ENCODE results near the gene EPHA10.
"Not testable (repeated sequence)": the region's sequence is repeated elsewhere in the genome, so short reads cannot be mapped to it uniquely, and the experiment has no call there.

EPHA10 gene

GRCh38 chr1:37797750-37798345 is 32.9 kb upstream of the EPHA10 start:
- peaks cover 28% of the 10 kb centered on the region for H3K27me3 ChIP-seq (ENCODE audit: insufficient read depth, low read length)
- WGBS = 96% methylated on average over 3 of the region's 3 CpGs
- H3K4me3 ChIP-seq (ENCODE audit: low read length) = no peak overlapping the region
- H3K9ac ChIP-seq (ENCODE audit: low read depth, low read length) = no peak overlapping the region
- peaks cover 5% of the 10 kb centered on the region for H3K4me1 ChIP-seq (ENCODE audit: insufficient read depth, low read length)
- H3K27ac ChIP-seq (ENCODE audit: low read depth, low read length) = no peak overlapping the region
- H3K9me3 ChIP-seq (ENCODE audit: insufficient read depth, low read depth, low read length) = no peaks in the 10 kb centered on the region
- H3K36me3 ChIP-seq (ENCODE audit: insufficient read depth, low read length) = peaks cover 31% of the 10 kb centered on the region

GRCh38 chr1:37795340-37796125 is 30.6 kb upstream of the EPHA10 start:
- no peak overlapping the region for H3K27ac ChIP-seq (ENCODE audit: low read depth, low read length)
- peaks cover 5% of the 10 kb centered on the region for H3K4me1 ChIP-seq (ENCODE audit: insufficient read depth, low read length)
- H3K9ac ChIP-seq (ENCODE audit: low read depth, low read length) = no peak overlapping the region
- H3K9me3 ChIP-seq (ENCODE audit: insufficient read depth, low read depth, low read length) = no peaks in the 10 kb centered on the region
- WGBS = 27% methylated on average over 22 of the region's 22 CpGs
- H3K36me3 ChIP-seq (ENCODE audit: insufficient read depth, low read length) = peaks cover 14% of the 10 kb centered on the region
- peaks cover 50% of the 10 kb centered on the region for H3K27me3 ChIP-seq (ENCODE audit: insufficient read depth, low read length)
- H3K4me3 ChIP-seq (ENCODE audit: low read length) = peak overlapping the region; percentile 73

- H3K9ac ChIP-seq (ENCODE audit: low read depth, low read length) = no peak overlapping the region
- no peaks in the 10 kb centered on the region for H3K9me3 ChIP-seq (ENCODE audit: insufficient read depth, low read depth, low read length)
- peaks cover 59% of the 10 kb centered on the region for H3K27me3 ChIP-seq (ENCODE audit: insufficient read depth, low read length)
- H3K4me3 ChIP-seq (ENCODE audit: low read length) = peak overlapping the region; percentile 73
- peaks cover 7% of the 10 kb centered on the region; the same call in 1 of the 2 replicates for H3K36me3 ChIP-seq (ENCODE audit: insufficient read depth, low read length)
- 14% methylated on average over 59 of the region's 59 CpGs for WGBS
- no peak overlapping the region for H3K27ac ChIP-seq (ENCODE audit: low read depth, low read length)
- H3K4me1 ChIP-seq (ENCODE audit: insufficient read depth, low read length) = peaks cover 5% of the 10 kb centered on the region
Measured at GRCh38 chr1:37794372-37795339, 29.7 kb upstream of the EPHA10 start.

- Histone ChIP-seq H3K27ac (ENCODE audit: low read depth, low read length) (no peak within 1 kb of the TSS), H3K36me3 (ENCODE audit: insufficient read depth, low read length) (no peaks in the 10 kb centered on the region), H3K4me3 (ENCODE audit: low read length) (peak within 1 kb of the TSS; percentile 73), H3K27me3 (ENCODE audit: insufficient read depth, low read length) (peaks cover 66% of the 10 kb centered on the region), H3K4me1 (ENCODE audit: insufficient read depth, low read length) (peaks cover 5% of the 10 kb centered on the region), H3K9me3 (ENCODE audit: insufficient read depth, low read depth, low read length) (no peaks in the 10 kb centered on the region), H3K9ac (ENCODE audit: low read depth, low read length) (peak within 1 kb of the TSS; percentile 77)
- WGBS = under 1% methylated on average over 80 of the region's 82 CpGs
Measured at GRCh38 chr1:37793773-37794371, 29.0 kb upstream of the EPHA10 start, which contains the start of gene MANEAL. TSS of gene MANEAL (plus strand) at chr1:37793847. CDS start at chr1:37794183, 336 bp downstream.

- no peak overlapping the region for H3K9ac ChIP-seq (ENCODE audit: low read depth, low read length)
- H3K9me3 ChIP-seq (ENCODE audit: insufficient read depth, low read depth, low read length) = no peaks in the 10 kb centered on the region
- no peak overlapping the region for H3K27ac ChIP-seq (ENCODE audit: low read depth, low read length)
- H3K27me3 ChIP-seq (ENCODE audit: insufficient read depth, low read length) = peaks cover 66% of the 10 kb centered on the region
- peak overlapping the region; percentile 73 for H3K4me3 ChIP-seq (ENCODE audit: low read length)
- H3K36me3 ChIP-seq (ENCODE audit: insufficient read depth, low read length) = no peaks in the 10 kb centered on the region
- 34% methylated on average over 36 of the region's 36 CpGs for WGBS
- peaks cover 5% of the 10 kb centered on the region for H3K4me1 ChIP-seq (ENCODE audit: insufficient read depth, low read length)
Measured at GRCh38 chr1:37792943-37793686, 28.2 kb upstream of the EPHA10 start.

GRCh38 chr1:37782491-37782890 is 17.6 kb upstream of the EPHA10 start:
- Histone ChIP-seq H3K36me3 (ENCODE audit: insufficient read depth, low read length) (no peaks in the 10 kb centered on the region), H3K4me1 (ENCODE audit: insufficient read depth, low read length) (no peaks in the 10 kb centered on the region), H3K4me3 (ENCODE audit: low read length) (no peak overlapping the region), H3K9ac (ENCODE audit: low read depth, low read length) (no peak overlapping the region), H3K9me3 (ENCODE audit: insufficient read depth, low read depth, low read length) (no peaks in the 10 kb centered on the region), H3K27me3 (ENCODE audit: insufficient read depth, low read length) (peaks cover 26% of the 10 kb centered on the region; the same call in 1 of the 2 replicates), H3K27ac (ENCODE audit: low read depth, low read length) (no peak overlapping the region)
- WGBS = 87% methylated on average over 15 of the region's 17 CpGs

- H3K36me3 ChIP-seq (ENCODE audit: insufficient read depth, low read length) = no peaks in the 10 kb centered on the region
- 82% methylated on average over 3 of the region's 3 CpGs for WGBS
- H3K9me3 ChIP-seq (ENCODE audit: insufficient read depth, low read depth, low read length) = no peaks in the 10 kb centered on the region
Measured at GRCh38 chr1:37778654-37779053, 13.7 kb upstream of the EPHA10 start.

GRCh38 chr1:37776946-37777516 is 12.1 kb upstream of the EPHA10 start:
- Histone ChIP-seq H3K27me3 (ENCODE audit: insufficient read depth, low read length) (peaks cover 29% of the 10 kb centered on the region), H3K9me3 (ENCODE audit: insufficient read depth, low read depth, low read length) (no peaks in the 10 kb centered on the region), H3K36me3 (ENCODE audit: insufficient read depth, low read length) (no peaks in the 10 kb centered on the region), H3K9ac (ENCODE audit: low read depth, low read length) (no peak overlapping the region), H3K4me3 (ENCODE audit: low read length) (no peak overlapping the region), H3K4me1 (ENCODE audit: insufficient read depth, low read length) (no peaks in the 10 kb centered on the region), H3K27ac (ENCODE audit: low read depth, low read length) (no peak overlapping the region)
- 76% methylated on average over 4 of the region's 4 CpGs for WGBS

More at GRCh38 chr1:37778654-37779053, 13.7 kb upstream of the EPHA10 start:
- Histone ChIP-seq H3K4me3 (ENCODE audit: low read length) (no peak overlapping the region), H3K9ac (ENCODE audit: low read depth, low read length) (no peak overlapping the region), H3K4me1 (ENCODE audit: insufficient read depth, low read length) (no peaks in the 10 kb centered on the region), H3K27ac (ENCODE audit: low read depth, low read length) (no peak overlapping the region), H3K27me3 (ENCODE audit: insufficient read depth, low read length) (peaks cover 32% of the 10 kb centered on the region)

- H3K4me1 ChIP-seq (ENCODE audit: insufficient read depth, low read length); H3K27ac ChIP-seq (ENCODE audit: low read depth, low read length); H3K36me3 ChIP-seq (ENCODE audit: insufficient read depth, low read length); H3K4me3 ChIP-seq (ENCODE audit: low read length); H3K9me3 ChIP-seq (ENCODE audit: insufficient read depth, low read depth, low read length); H3K9ac ChIP-seq (ENCODE audit: low read depth, low read length): not testable (repeated sequence)
- H3K27me3 ChIP-seq (ENCODE audit: insufficient read depth, low read length) = peaks cover 43% of the 10 kb centered on the region
Measured at GRCh38 chr1:37771440-37771839, 6.5 kb upstream of the EPHA10 start.

- 48% methylated on average over 2 of the region's 2 CpGs for WGBS
- H3K9ac ChIP-seq (ENCODE audit: low read depth, low read length) = no peak overlapping the region
- peaks cover 82% of the 10 kb centered on the region for H3K27me3 ChIP-seq (ENCODE audit: insufficient read depth, low read length)
Measured at GRCh38 chr1:37767488-37767887, 2.6 kb upstream of the EPHA10 start.

More at GRCh38 chr1:37767488-37767887, 2.6 kb upstream of the EPHA10 start:
- Histone ChIP-seq H3K27ac (ENCODE audit: low read depth, low read length) (no peak overlapping the region), H3K9me3 (ENCODE audit: insufficient read depth, low read depth, low read length) (no peaks in the 10 kb centered on the region), H3K36me3 (ENCODE audit: insufficient read depth, low read length) (no peaks in the 10 kb centered on the region), H3K4me3 (ENCODE audit: low read length) (no peak overlapping the region), H3K4me1 (ENCODE audit: insufficient read depth, low read length) (peaks cover 6% of the 10 kb centered on the region; the same call in 1 of the 2 replicates)
